Heart left ventricle (tissue), 13 donors: ENCODE measurements around the gene KRT17.

ENCODE experiments used
- CTCF ChIP-seq, 12 donors: fragments of 200-600 bp; sonication (generic) in 4 of 12; IDR thresholded peaks; one replicate each; pipeline versions ENCODE4 v1.5.0 to v1.8.0; 2018 to 2022; ENCODE audit warnings: antibody characterized with exemption in 12 of 12, mild to moderate bottlenecking in 5 of 12
- POLR2A ChIP-seq, 2 donors: fragments of 450-650 bp; IDR thresholded peaks; one replicate each; pipeline ENCODE4 v1.6.1; 2017; ENCODE audit warnings: antibody characterized with exemption in 2 of 2, mild to moderate bottlenecking in 2 of 2, moderate library complexity in 2 of 2
- donor health status: ischemic (EF 13 %, LVEDD 7.1; RV severe dilation, severe dysfunction).
- donor health status: DM: no; HTN: yes; CAD: no.
- donor health status: DM: no; HTN: no; CAD: no.
- donor health status: ischemic (EF 25% LVEDD 6.9; RV normal size, moderate dysfunction).
- donor health status: ischemic (EF 25% LVEDD 5.7; RV mildly dilated, moderate dysfunction).
- donor health status: ischemic (EF 35%, LVEDD 5.7; RV mildly dilated, moderate dysfunction).
- donor health status: nonischemic (EF 11% LVEDD 7.7; RV severe dilation, severe dysfunction).
- donor health status: DM: yes; HTN: yes; CAD: no.
- donor health status: PGD.
- donor health status: ischemic (EF 29% LVEDD 5.4; RV normal size, mild dysfunction).
- donor health status: nonischemic (EF 23%, LVEDD 6.1; RV moderate dilation, normal function).

DNA sequence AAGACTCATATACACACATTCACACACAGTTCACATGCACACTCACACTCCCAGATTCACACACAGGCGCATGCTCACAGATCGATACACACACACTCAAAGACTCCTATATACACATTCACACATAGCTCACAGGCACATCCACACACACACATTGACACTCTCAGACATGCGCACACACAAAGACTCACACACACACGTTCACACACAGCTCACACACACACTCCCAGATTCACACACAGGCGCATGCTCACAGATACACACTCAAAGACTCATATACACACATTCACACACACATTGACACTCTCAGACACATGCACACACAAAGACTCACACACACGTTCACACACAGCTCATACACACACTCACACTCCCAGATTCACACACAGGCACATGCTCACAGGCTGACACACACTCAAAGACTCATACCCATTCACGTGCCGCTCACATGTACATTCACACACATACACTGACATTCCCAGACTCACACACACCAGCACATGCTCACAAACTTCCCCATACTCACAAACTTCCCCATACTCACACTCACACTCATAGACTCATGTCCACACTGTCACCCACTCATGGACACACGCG is 25.6 kb upstream of the KRT17 start:
- TF ChIP-seq CTCF (IDR thresholded peaks at IDR 0.05) (no peak), POLR2A (IDR thresholded peaks at IDR 0.05) (no peak)
